Fibroblast of gingiva (primary cell): ENCODE data around the gene FUBP3.
A peak's percentile ranks its signal among the peaks of the same experiment; 100 is the strongest.

ENCODE experiments used
- DNase-seq: peaks from one replicate; pipeline ENCODE4 v3.0.0-alpha.2; 2011; ENCODE audit warnings: low read depth

Gene FUBP3

DNA sequence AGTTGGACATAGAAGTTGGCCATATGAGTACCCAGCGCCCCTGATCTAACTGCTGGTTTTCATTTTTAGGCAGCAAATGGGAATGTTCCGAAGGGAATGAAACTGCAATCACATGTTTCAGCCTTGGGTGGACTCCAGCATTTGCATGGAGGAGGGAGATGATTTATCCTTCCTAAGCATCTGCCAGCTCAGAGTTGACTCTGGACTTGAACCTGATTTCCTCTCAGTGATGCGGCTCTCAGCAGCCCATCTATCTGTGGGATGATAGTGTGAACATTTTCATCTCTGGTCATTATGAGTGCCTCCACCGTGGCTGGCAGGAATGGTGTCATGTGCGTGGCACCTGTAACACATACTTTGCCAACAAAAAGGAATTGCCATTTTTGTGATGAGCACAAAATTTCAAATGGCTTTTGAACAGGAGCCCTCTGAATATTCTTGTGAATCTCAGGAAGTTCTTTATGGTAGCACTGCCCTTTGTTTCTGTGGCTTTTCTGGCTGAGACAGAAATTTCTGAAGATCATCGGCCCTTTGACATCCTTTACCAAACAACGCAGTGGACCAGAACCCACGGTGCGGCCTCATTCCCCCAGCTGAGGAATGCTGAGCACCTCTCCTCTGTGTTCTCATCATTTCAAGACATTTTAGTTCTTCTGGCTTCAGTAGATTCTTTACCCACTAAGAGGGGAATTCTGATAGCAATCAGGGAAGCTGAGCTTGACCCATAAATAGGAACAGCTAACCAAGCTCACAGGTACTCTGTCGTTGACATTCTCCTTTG is 28.5 kb downstream of the FUBP3 start:
- peak; percentile 41 for DNase-seq

- DNase-seq: no peak
Observed at GRCh38 chr9:130608554-130609134, 29.3 kb downstream of the FUBP3 start.

DNA sequence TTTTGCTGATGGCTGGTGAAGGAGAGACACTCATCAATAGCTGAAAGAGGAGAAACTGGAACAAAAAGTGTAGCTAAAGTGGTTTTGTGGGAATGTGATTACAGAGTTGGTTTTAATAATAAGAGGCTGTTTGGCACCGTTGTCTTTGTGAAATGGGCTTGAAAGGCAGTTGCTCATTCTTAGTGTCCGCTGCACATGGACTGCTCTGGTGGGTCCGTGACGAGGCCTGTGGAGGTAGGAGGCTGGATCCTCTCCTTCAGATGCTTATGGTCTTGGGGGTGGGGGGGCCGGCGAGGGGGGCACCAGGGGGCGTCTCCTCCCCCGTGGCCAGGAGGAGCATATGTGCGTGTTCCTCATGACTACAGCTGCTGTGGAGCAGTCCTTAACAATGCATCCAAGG is 29.8 kb downstream of the FUBP3 start:
- no peak for DNase-seq

- no peak for DNase-seq
Observed at GRCh38 chr9:130610862-130611707, 31.7 kb downstream of the FUBP3 start.

DNA sequence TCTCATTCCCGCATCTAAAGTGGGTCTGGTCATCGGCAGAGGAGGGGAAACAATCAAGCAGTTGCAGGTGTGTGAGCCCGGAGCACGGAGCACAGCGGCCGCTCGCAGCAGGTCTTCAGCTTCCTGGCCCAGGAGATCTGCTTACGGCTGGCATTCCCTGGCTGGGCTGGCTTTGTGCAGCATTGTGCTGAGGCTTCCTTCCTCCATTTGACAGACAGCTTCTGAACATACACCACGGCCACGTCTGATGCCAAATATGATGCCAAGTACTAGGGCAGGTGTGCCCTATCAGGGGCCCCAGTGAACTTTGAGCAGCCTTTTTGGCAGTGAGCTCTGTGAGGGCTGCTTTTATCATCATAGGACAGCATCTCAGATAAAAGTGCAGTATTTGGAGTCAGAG is 37.1 kb downstream of the FUBP3 start:
- DNase-seq: no peak

GRCh38 chr9:130623466-130623865 is 44.1 kb downstream of the FUBP3 start:
- DNase-seq: no peak

- no peak for DNase-seq
Observed at GRCh38 chr9:130624154-130624553, 44.8 kb downstream of the FUBP3 start.

DNA sequence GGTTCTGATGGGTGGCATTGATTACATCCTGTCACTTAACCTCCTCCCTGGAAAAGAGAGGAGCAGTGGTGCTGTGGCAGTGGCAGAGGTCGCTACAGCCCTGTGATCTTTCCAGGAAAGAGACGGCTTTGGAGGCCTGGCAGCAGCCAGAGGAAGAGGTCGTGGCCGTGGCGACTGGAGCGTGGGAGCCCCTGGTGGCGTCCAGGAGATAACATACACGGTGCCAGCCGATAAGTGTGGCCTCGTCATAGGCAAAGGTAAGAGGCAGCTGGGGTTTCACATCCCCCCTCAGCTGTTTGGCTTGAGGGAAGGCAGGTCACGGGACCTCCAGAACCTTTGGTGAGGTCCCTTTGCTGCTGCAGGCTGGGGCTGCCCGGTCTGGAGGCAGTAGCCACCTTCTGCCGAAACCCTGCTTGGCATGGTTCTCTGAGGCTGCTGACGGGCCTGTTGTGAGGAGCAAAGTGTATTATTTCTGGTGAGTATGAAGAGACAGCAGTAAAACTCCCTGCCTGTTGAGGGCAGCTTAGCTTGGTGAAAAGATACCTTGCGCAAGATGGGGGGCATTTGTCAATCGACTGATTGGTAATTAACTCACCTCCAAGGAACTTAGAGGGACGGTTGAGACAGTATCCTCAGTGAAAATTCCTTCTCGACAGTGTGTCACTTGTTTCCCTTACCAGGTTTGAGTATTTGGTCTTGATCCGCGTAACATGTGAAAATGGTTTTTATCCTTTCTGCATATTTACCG is 47.0 kb downstream of the FUBP3 start:
- DNase-seq: no peak

GRCh38 chr9:130627051-130627450 is 47.7 kb downstream of the FUBP3 start:
- no peak for DNase-seq

DNA sequence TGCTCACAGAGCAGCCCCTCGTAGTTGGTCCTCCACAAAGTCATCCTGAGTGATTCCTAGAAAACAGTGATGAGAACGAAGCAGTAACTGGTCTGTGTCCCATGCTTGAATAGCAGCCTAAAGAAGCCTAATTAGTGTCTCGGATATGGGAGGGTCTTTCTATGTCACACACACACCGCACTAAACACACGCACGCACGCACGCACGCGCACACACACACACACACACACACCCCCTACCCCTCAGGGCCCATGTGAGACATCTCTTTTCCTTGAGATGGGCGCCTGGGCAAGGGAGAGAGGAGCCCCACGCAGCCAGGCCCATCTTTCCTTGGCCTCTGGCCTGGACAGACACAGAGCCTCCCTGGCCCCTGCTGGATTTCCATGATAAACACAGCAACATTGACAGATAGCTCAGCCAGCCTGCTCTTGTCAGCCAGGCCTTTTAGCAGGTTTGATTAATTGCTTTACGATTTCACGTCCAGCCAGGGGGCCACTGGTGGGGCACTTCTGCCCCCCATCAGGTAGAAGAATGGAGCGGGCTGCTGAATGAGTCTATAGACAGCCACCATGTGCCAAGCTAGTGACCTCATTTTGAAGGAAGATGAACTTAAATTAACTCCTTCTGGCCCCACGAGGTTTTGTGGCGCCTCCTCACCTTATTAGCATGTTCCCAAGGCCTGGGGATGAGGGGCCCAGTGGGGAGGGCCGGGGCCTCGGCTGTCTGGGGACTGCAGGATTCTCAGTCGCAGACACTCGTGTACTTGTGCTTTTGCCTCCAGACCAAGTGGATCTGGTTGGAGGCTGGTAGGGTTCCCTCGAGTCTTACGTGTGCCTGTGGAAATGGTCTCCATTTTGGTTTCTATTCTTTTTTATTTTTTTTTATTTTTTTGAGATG is 48.8 kb downstream of the FUBP3 start:
- no peak for DNase-seq

DNA sequence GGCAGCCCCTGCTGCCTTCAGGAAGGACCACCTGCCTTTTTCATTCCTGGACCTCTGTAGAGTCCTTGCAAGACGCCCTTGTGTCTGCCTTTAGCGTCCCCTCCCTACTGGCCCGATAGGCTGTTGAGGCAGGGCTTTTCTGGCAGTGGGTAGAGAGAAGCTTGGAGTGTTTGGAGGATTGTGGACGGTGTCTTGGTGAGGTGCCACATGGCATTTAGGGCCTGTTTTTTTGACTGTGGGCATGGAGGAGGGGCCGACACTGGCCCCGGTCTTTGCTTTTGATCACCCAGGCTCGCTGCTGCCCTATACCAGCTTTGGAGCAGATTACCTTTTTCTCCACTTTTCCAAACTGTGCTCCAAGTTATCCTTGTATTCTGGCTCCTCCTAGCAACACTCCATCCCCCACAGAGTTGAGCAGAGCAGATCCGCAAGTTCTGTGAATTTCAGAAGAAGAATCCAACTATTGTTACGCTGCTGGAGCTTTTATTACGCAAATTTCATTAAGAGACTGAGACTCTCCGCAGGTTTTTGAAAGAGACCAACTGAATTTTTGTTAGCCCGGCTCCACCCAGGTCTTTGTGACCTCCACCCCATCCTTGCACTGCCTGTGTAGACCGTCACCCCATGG is 50.2 kb downstream of the FUBP3 start:
- no peak for DNase-seq

DNA sequence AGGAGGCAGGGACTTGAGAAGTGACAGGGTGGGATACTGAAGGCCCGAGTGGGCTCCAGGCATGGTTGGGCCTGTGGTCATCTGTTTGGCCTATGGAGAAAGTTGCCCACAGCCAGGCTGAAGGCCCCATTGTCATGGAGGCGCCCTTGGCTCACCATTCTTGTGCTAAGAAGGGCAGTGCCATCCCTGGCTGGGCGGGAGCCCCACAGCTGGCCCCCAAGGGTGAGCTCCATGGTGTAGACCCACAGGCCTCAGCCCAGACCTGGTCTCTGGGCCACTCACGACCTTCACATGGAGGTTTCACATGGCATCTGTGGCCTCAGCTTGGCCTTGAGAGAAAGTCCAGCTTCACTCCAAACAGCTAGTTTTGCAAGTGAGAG is 50.7 kb downstream of the FUBP3 start:
- no peak for DNase-seq

DNA sequence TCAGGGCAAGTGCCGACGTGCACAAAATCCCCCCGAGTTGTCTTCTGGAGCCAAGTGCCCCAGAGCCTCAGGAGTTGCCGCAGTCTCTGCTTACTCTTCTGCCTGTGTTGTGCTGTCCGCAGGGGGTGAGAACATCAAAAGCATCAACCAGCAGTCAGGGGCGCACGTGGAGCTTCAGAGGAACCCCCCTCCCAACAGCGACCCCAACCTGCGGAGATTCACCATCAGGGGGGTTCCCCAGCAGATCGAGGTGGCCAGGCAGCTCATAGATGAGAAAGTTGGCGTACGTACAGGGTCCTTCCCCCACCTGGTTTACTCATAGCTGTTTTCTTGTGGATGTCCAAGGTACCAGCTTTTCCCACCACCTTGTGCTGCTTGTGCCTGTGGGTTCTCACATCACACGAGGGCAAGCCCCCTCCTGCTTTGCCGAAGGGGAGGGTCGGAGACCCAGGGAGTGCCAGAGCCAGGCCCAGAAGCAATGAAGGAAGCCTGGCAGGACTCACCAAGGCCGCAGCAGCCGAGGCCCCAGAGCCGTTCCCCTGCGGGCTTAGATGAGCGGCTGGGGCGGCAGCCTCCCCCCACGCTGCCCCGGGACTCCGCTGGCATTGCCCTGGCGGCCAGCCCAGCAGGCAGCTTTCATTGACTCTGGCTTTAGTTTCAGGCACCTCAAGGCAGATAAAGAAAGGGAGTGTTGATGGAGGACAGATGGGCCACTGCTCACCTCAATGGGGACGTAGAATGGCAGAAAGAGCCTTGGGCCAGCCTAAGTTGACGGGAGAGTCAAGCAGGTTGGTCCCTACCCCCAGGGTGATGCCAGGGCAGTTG is 51.3 kb downstream of the FUBP3 start:
- DNase-seq: no peak

DNA sequence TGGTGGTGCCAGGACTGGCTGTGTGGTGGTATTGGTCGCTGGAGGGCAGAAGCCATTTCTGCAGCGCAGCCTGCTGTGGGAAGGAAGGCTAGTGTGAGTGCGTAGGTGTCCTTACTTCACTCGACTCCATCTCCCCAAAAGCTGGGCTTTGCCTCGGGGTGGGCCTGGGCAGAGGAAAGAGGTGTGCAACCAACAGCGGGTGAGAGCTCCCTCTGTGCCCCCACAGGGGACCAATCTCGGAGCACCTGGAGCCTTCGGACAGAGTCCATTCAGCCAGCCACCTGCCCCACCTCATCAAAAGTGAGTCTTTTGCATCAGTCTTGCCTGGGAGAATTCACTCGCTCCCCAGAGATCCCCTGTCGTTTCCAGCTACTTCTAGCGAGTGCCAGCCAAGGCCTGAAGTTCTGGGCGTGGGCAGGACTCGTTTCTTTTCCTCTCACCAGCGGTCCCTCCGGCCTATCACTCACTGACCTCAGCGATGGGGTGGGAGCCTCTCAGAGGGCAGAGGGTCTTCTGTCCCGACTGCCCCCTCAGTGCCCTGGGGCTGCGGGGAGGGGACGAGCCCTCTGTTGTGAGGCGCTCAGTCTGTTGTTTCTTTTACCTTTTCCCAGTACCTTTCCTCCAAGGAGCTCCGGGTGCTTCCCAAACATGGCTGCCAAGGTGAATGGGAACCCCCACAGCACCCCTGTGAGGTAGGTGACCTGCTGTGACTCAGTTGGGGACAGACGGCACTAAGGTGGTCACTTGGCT is 52.1 kb downstream of the FUBP3 start:
- DNase-seq: no peak

- no peak for DNase-seq
Observed at GRCh38 chr9:130632081-130632710, 52.8 kb downstream of the FUBP3 start.

DNA sequence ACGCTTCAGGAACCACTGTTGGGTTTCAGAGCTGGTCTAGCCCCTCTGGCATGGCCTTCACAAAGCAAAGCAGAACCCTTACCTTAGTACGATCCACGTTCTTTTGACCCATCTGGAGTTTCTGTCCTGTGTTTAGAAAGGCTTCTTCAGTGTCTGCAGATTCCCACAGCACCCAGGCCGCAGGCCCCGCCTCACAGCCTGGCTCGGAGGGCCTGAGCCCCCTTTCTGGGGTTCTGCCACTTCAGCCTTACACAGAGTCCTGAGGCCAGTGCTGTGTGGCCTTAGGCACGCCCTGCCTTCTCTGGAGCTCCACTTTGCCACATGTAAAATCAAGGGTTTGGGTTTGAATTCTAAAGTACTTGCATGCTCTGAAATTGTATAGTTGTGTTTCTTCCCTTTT is 53.5 kb downstream of the FUBP3 start:
- DNase-seq: no peak

- no peak for DNase-seq
Observed at GRCh38 chr9:130633336-130634190, 54.2 kb downstream of the FUBP3 start.
